ENCODE data around the gene LHX1. TPM values are rescaled to one million over a fixed set of nuclear protein-coding genes. Genes with fewer than 3 reads are reported as not detected.

LHX1 gene
- total RNA-seq, 2 experiments from 2014 or later, result not detected

GRCh38 chr17:36993227-36993626 lies 56.0 kb downstream of the LHX1 start:
- Histone ChIP-seq H3K4me1 (ENCODE audit: insufficient read depth, low read length, poor library complexity, severe bottlenecking) (no peaks in the 10 kb centered on the region), H3K36me3 (ENCODE audit: insufficient read depth, low read length) (peaks cover 98% of the 10 kb centered on the region), H3K4me3 (ENCODE audit: low read depth, low read length, poor library complexity, severe bottlenecking) (no peak overlapping the region), H3K9me2 (ENCODE audit: insufficient read depth, low read length) (no peaks in the 10 kb centered on the region), H3K27ac (ENCODE audit: low read depth, low read length, poor library complexity, severe bottlenecking) (no peak overlapping the region), H4K20me1 (ENCODE audit: insufficient read depth, low read length) (no peaks in the 10 kb centered on the region), H3K9me3 (ENCODE audit: low read length) (no peaks in the 10 kb centered on the region), H2AFZ (ENCODE audit: low read length) (no peak overlapping the region), H3K79me2 (ENCODE audit: insufficient read depth, low read depth, low read length) (no peaks in the 10 kb centered on the region), H3K4me2 (ENCODE audit: low read length) (no peak overlapping the region)
- intact Hi-C loops (cut with micrococcal nuclease; ENCODE audit: unreplicated experiment), result no loop called here
- no TSS peak for BruUV-seq (replicated peaks)
- ChIA-PET CTCF (ENCODE audit: unreplicated experiment) (interaction anchor here (0.5 kb wide), 1 partner anchor 1145 kb away, joined by 3 read pairs; no protein-coding TSS in a partner anchor), POLR2A (interaction anchor here (0.6 to 1.1 kb wide), 3 partner anchors 10 to 29 kb away, joined by 3 to 4 read pairs (median 3); no protein-coding TSS in a partner anchor)
- no peak for DNase-seq (ENCODE audit: low spot score)
- TF ChIP-seq EZH2phosphoT487 (IDR thresholded peaks at IDR 0.05; ENCODE audit: borderline replicate concordance, low read depth, low read length), result no peak

Small RNA genes within 50 kb of the gene (small RNA-seq; reads per million reads assigned to genes)
- not detected for gene AC243773.2

Other genes starting within 250 kb of the LHX1 start
- 71.7 and 83.5 TPM in 2 replicates for gene AATF, start 11.5 kb downstream of the LHX1 start, total RNA-seq (2014; rRNA removed; shearing (Covaris generic))
- gene AATF, start 11.5 kb downstream of the LHX1 start, total RNA-seq (2022), result 88.0 and 94.3 TPM in 2 replicates

All from OCI-LY7 (cell line).